B cell (primary cell): ENCODE results near the gene SDCCAG8.

Experiments
- EZH2 ChIP-seq: IDR thresholded peaks from 2 replicates; pipeline ENCODE4 v1.6.1; 2012; ENCODE audit warnings: borderline replicate concordance, low read depth, mild to moderate bottlenecking, moderate library complexity, low read length; ENCODE audit not compliant: insufficient read depth, poor library complexity, severe bottlenecking
- TF ChIP-seq, protein P1 (sequence below): fragments of 200-600 bp; IDR thresholded peaks from one replicate; pipeline ENCODE4 v1.8.0; 2022; ENCODE audit warnings: antibody characterized with exemption, mild to moderate bottlenecking

- TF ChIP-seq, protein P1, sequence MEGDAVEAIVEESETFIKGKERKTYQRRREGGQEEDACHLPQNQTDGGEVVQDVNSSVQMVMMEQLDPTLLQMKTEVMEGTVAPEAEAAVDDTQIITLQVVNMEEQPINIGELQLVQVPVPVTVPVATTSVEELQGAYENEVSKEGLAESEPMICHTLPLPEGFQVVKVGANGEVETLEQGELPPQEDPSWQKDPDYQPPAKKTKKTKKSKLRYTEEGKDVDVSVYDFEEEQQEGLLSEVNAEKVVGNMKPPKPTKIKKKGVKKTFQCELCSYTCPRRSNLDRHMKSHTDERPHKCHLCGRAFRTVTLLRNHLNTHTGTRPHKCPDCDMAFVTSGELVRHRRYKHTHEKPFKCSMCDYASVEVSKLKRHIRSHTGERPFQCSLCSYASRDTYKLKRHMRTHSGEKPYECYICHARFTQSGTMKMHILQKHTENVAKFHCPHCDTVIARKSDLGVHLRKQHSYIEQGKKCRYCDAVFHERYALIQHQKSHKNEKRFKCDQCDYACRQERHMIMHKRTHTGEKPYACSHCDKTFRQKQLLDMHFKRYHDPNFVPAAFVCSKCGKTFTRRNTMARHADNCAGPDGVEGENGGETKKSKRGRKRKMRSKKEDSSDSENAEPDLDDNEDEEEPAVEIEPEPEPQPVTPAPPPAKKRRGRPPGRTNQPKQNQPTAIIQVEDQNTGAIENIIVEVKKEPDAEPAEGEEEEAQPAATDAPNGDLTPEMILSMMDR = no peak
- no peak for TF ChIP-seq EZH2
These were observed 11.4 kb upstream of the SDCCAG8 start for GRCh38 chr1:243244432-243244841.
